ENCODE results near the gene CDK16.

- TF ChIP-seq, protein P1, sequence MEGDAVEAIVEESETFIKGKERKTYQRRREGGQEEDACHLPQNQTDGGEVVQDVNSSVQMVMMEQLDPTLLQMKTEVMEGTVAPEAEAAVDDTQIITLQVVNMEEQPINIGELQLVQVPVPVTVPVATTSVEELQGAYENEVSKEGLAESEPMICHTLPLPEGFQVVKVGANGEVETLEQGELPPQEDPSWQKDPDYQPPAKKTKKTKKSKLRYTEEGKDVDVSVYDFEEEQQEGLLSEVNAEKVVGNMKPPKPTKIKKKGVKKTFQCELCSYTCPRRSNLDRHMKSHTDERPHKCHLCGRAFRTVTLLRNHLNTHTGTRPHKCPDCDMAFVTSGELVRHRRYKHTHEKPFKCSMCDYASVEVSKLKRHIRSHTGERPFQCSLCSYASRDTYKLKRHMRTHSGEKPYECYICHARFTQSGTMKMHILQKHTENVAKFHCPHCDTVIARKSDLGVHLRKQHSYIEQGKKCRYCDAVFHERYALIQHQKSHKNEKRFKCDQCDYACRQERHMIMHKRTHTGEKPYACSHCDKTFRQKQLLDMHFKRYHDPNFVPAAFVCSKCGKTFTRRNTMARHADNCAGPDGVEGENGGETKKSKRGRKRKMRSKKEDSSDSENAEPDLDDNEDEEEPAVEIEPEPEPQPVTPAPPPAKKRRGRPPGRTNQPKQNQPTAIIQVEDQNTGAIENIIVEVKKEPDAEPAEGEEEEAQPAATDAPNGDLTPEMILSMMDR (IDR thresholded peaks at IDR 0.05; ENCODE audit: low read depth, low read length): no peak
- TF ChIP-seq MYC (IDR thresholded peaks at IDR 0.05; ENCODE audit: low read depth, low read length) (no peak), POLR2A (IDR thresholded peaks at IDR 0.05; ENCODE audit: extremely low read depth, insufficient read length) (no peak)
Observed at GRCh38 chrX:47174376-47174775, 44.1 kb upstream of the CDK16 start.
